Panc1 (cell line): ENCODE data around the gene GSK3B. TPM values are rescaled to one million over a fixed set of nuclear protein-coding genes. Genes with fewer than 3 reads are reported as not detected.

ENCODE experiments used
- ATAC-seq: fragments of 200-7000 bp; cut with Tn5 transposase; 2 replicates; pipeline ENCODE4 v1.9.1; 2020; ENCODE audit warnings: mild to moderate bottlenecking, moderate library complexity
- BruUV-seq: library from RNA; stranded (reverse); fragments of 400-500 nt; replicated peaks from 2 replicates; lab custom pipeline; 2021; lab: Mats Ljungman, UMichigan
- CTCF ChIA-PET: fragments of 300-600 bp; sonication (Branson Sonifier 250); formaldehyde crosslinking; loops from one replicate; lab custom pipeline; 2022; ENCODE audit warnings: antibody characterized with exemption; lab: Charles Lee
- POLR2A ChIA-PET: fragments of 300-600 bp; sonication (Branson Sonifier 250); formaldehyde crosslinking; loops from one replicate; lab custom pipeline; 2022; ENCODE audit warnings: antibody characterized with exemption; lab: Charles Lee
- DNase-seq: peaks from one replicate; pipeline ENCODE4 v3.0.0-alpha.2; 2010; ENCODE audit warnings: low read depth, low spot score
- H3K27ac ChIP-seq: 2 replicates; pipeline ENCODE4 v1.5.1; 2011; ENCODE audit warnings: mild to moderate bottlenecking, low read length, inconsistent platforms
- H3K27me3 ChIP-seq: fragments of 200-500 bp; sonication (Bioruptor generic); 2 replicates; pipeline ENCODE4 v1.6.0; 2014; ENCODE audit warnings: low read length, inconsistent platforms; ENCODE audit not compliant: control insufficient read depth, insufficient read depth
- H3K36me3 ChIP-seq: fragments of 200-500 bp; sonication (Bioruptor generic); 2 replicates; pipeline ENCODE4 v1.5.1; 2014; ENCODE audit warnings: inconsistent platforms, mild to moderate bottlenecking, low read length, moderate library complexity; ENCODE audit not compliant: control insufficient read depth, insufficient read depth
- H3K4me1 ChIP-seq: 2 replicates; pipeline ENCODE4 v1.5.1; 2011; ENCODE audit warnings: inconsistent platforms, mild to moderate bottlenecking, low read length, moderate library complexity; ENCODE audit not compliant: control insufficient read depth, insufficient read depth
- H3K4me3 ChIP-seq, 2 experiments: 2 replicates each; pipeline ENCODE4 v1.5.1; 2011 to 2012; ENCODE audit warnings: low read depth in 2 of 2, low read length in 2 of 2, mild to moderate bottlenecking in 2 of 2, inconsistent platforms in 1 of 2, moderate library complexity in 1 of 2
- H3K9me3 ChIP-seq: fragments of 200-500 bp; sonication (Bioruptor generic); 2 replicates; pipeline ENCODE4 v1.5.1; 2014; ENCODE audit warnings: low read depth, mild to moderate bottlenecking, inconsistent platforms, low read length, moderate library complexity; ENCODE audit not compliant: control insufficient read depth, insufficient read depth
- CTCF ChIP-seq: fragments of 450-650 bp; IDR thresholded peaks from 2 replicates; pipeline ENCODE4 v1.5.1; 2017; ENCODE audit warnings: mild to moderate bottlenecking
- POLR2AphosphoS5 ChIP-seq: IDR thresholded peaks from 2 replicates; pipeline ENCODE4 v1.6.1; 2012; ENCODE audit warnings: mild to moderate bottlenecking, low read depth, low read length, moderate library complexity
- REST ChIP-seq, 2 experiments: IDR thresholded peaks; 2 replicates each; pipeline ENCODE4 v1.6.1; 2011 to 2012; ENCODE audit warnings: low read depth in 2 of 2, control low read depth in 1 of 2, low read length in 1 of 2, mild to moderate bottlenecking in 1 of 2, moderate library complexity in 1 of 2; ENCODE audit not compliant: insufficient read depth in 1 of 2
- SIN3A ChIP-seq: IDR thresholded peaks from 2 replicates; pipeline ENCODE4 v1.6.1; 2012; ENCODE audit warnings: low read depth, mild to moderate bottlenecking, low read length, moderate library complexity, borderline replicate concordance; ENCODE audit not compliant: insufficient read depth
- TCF7L2 ChIP-seq: IDR thresholded peaks from 2 replicates; pipeline ENCODE4 v1.6.1; 2011; ENCODE audit warnings: mild to moderate bottlenecking, low read depth, low read length, inconsistent platforms
- in situ Hi-C: cut with HindIII; loops from 2 replicates; pipeline ENCODE4 v1.10.0; 2016; ENCODE audit warnings: low sequenced_read_pairs, low pct_unique_long_range_greater_than_20kb
- intact Hi-C: fragments of 100-400 bp; cut with micrococcal nuclease; formaldehyde crosslinking; loops from one replicate; pipeline ENCODE4 v1.10.0; 2022; ENCODE audit not compliant: unreplicated experiment
- total RNA-seq: library from RNA; stranded (reverse); gene quantifications from one replicate; pipeline ENCODE4 v1.2.1, GENCODE V29; 2021; ENCODE audit not compliant: unreplicated experiment

The GSK3B gene
- total RNA-seq, 1 experiment from 2014 or later: 35.3 TPM

- Histone ChIP-seq H3K4me3 (no peak overlapping the region), H3K4me1 (no peaks in the 10 kb centered on the region), H3K27ac (no peak overlapping the region), H3K9me3 (no peaks in the 10 kb centered on the region), H3K27me3 (no peaks in the 10 kb centered on the region), H3K36me3 (peaks cover 7% of the 10 kb centered on the region)
- CTCF ChIA-PET: no interaction called here
- no TSS peak for BruUV-seq
- in situ Hi-C loops: no loop called here
- DNase-seq (no peak), ATAC-seq (no peak)
- TF ChIP-seq POLR2AphosphoS5 (no peak), TCF7L2 (no peak)
- POLR2A ChIA-PET: no interaction called here
- intact Hi-C loops: no loop called here
Observed at GRCh38 chr3:119858957-119859356, 235.3 kb downstream of the GSK3B start.

- no peak for DNase-seq
Observed at GRCh38 chr3:119856695-119857094, 237.6 kb downstream of the GSK3B start.

More at GRCh38 chr3:119856695-119857094, 237.6 kb downstream of the GSK3B start:
- no peak overlapping the region for H3K4me3 ChIP-seq
- no TSS peak for BruUV-seq
- no peak for ATAC-seq
- H3K36me3 ChIP-seq: no peaks in the 10 kb centered on the region
- H3K4me1 ChIP-seq: no peaks in the 10 kb centered on the region
- ChIA-PET POLR2A (no interaction called here), CTCF (no interaction called here)
- intact Hi-C loops: no loop called here
- no peak overlapping the region for H3K27ac ChIP-seq
- TF ChIP-seq POLR2AphosphoS5 (no peak), REST (IDR thresholded peaks at IDR 0.05; ENCODE audit: insufficient read depth in 1 of 2, low read depth in 2 of 2, low read length in 1 of 2) (no peak), TCF7L2 (no peak), SIN3A (no peak), CTCF (no peak)
- no peaks in the 10 kb centered on the region for H3K27me3 ChIP-seq
- in situ Hi-C loops: no loop called here
- H3K9me3 ChIP-seq: no peaks in the 10 kb centered on the region
